Activated CD8-positive, alpha-beta memory T cell treated with anti-CD3 and anti-CD28 coated beads, Interleukin-2, amount 50 U/mL, for 1 hour (primary cell): ENCODE data around the gene HELZ.

Experiments
- DNase-seq: peaks from one replicate; pipeline ENCODE4 v3.0.0-alpha.2; 2020; ENCODE audit errors: extremely low read depth

The HELZ gene

GRCh38 chr17:67076290-67076689 lies 168.7 kb downstream of the HELZ start:
- DNase-seq, result no peak

- DNase-seq, result no peak
These were observed 170.2 kb downstream of the HELZ start for GRCh38 chr17:67074781-67075180.

DNA sequence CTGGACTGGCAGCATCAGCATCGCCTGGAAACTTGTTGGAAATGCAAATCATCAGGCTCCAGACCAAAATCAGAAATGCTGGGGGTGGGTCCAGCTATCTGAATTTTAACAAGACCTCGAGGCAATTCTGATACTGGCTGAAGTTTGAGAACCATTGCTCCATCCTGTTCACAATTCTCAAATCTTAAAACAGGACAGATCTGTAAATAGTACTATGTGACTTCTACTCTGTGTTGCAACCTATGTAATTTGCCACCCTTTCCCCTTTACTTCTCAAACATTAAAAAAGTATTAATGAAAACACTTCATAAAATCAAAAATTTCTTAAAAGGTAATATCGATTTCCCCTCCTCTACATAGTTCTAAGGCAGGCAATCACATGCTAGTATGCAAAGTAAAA lies 172.1 kb downstream of the HELZ start:
- no peak for DNase-seq

DNA sequence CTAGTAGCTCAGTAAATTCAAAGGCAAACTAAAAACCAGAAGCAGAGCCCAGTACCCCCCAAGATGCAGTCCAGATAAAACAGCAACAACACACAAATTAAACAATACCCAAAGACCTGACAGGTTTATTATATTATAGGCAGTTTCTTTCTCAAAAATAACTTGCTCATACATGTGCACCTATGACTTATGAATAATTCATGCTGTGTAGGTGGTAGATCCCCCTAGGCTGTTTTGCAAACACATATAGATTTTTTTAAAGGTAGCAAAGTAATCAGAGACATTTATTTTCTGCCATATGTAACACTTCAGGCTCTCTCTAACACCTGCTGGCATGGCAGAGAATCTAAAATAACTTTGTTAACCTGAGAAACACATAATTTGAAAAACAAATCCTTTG lies 173.4 kb downstream of the HELZ start:
- DNase-seq, result no peak

GRCh38 chr17:67069603-67070136 lies 175.3 kb downstream of the HELZ start:
- DNase-seq, result no peak

GRCh38 chr17:67068999-67069398 lies 176.0 kb downstream of the HELZ start:
- DNase-seq, result no peak

GRCh38 chr17:67067571-67068482 lies 177.2 kb downstream of the HELZ start:
- DNase-seq, result no peak

DNA sequence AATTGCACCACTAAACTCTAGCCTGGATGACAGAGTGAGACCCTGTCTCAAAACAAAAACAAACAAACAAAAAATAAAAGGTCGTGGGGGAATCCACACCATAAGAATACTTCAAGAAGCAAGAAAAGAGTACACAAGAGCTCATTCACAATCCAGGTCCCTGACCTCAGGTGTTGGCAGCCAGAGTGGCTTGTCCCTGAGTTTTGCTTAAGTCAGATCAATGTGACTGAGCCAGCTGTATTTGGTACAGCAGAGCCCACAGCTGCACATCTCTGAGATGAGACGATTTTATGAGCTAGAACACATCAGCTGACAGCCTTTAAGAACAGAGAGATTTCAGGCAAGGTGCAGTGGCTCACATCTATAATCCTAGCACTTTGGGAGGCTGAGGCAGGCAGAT lies 178.3 kb downstream of the HELZ start:
- no peak for DNase-seq

DNA sequence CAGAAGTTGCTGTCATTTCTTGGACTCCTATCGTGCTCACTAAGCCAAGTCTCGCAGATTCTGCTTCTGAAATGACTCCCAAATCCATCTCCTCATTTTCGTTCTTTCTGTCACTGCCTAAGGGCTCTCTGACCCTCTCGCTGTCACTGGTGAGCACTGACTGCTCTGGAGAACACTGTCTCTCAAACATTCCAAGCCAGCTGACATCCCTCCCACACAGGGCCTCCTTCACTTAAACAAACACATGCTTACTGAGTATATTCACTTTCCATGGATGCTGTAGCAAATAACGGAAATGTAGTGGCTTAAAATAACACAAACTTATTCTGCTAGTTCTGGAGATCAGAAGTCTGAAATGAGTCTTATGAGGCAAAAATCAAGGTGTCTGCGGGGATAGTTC lies 181.9 kb downstream of the HELZ start:
- no peak for DNase-seq

- DNase-seq, result no peak
These were observed 185.6 kb downstream of the HELZ start for GRCh38 chr17:67059372-67059771.

GRCh38 chr17:67058036-67058435 lies 187.0 kb downstream of the HELZ start:
- DNase-seq, result no peak

- DNase-seq, result no peak
These were observed 188.1 kb downstream of the HELZ start for GRCh38 chr17:67056746-67057490.

GRCh38 chr17:67055811-67056745 lies 188.9 kb downstream of the HELZ start:
- no peak for DNase-seq

GRCh38 chr17:67055041-67055443 lies 190.0 kb downstream of the HELZ start:
- DNase-seq, result no peak

DNA sequence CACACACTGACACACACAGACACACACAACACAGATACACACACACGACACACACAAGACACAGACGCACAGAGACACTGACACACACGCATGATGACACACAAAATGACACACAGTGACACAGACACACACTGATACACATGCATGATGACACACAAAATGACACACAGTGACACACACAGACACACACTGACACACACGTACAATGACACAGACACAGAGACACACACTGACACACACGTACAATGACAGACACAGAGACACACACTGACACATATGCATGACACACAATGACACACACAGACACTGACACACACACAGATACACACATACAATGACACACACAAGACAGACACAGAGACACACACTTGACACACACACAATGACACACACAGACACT lies 190.4 kb downstream of the HELZ start:
- no peak for DNase-seq

DNA sequence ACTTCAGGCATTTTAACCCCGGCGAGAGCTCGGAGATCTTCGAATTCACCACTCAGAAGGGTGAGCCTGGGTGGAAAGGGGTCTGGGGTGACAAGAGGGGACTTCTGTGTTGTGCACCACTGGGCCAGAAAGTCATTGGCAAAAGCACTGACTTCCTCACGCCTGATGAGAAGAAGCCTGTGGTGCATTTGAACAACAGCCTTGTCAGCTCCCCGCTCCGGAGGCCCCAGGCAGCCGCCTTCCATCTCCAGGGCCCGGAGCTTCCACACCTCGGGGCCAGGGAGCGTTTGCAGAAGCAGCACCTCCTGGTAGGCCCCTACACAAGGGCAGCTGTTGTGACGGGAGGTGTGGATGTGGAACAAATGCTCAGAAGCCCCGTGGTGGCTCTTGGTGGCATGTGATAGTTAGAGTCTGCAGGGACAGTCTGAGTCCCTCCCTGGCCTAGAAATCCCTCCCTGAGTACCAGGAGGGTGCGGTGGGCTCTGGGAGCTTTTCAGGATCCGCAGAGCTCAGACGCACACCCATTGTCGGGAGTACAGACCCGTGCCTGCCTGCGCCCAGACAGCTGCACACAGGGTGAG lies 190.9 kb downstream of the HELZ start:
- DNase-seq, result no peak

- DNase-seq, result no peak
These were observed 191.5 kb downstream of the HELZ start for GRCh38 chr17:67053438-67054000.

GRCh38 chr17:67052720-67053437 lies 192.1 kb downstream of the HELZ start:
- no peak for DNase-seq

GRCh38 chr17:67051837-67052236 lies 193.2 kb downstream of the HELZ start:
- DNase-seq, result no peak

DNA sequence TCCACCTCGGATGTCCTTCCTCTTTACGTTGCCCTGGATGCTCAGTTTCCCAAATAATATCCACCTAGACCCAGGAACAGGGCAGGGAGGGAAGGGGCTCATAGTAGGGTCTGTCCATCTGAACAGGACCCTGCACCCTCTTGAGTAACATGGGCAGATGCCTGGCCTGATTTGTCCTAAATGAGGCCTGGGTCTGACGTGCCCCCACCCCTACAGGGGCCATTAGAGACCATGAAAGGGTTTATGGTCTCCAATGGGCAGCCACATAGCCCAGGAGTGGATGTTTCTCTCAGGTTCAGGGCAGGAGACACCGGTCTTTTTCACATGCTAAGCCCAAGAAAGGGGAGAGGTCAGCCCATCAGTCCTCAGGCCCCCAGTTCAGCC lies 193.8 kb downstream of the HELZ start:
- DNase-seq, result no peak
